Panc1 (cell line): ENCODE data around the gene FAM50A. TPM values are rescaled to one million over a fixed set of nuclear protein-coding genes. Genes with fewer than 3 reads are reported as not detected.

Experiments
- ATAC-seq: fragments of 200-7000 bp; cut with Tn5 transposase; 2 replicates; pipeline ENCODE4 v1.9.1; 2020; ENCODE audit warnings: mild to moderate bottlenecking, moderate library complexity
- BruUV-seq: library from RNA; stranded (reverse); fragments of 400-500 nt; replicated peaks from 2 replicates; lab custom pipeline; 2021; lab: Mats Ljungman, UMichigan
- CTCF ChIA-PET: fragments of 300-600 bp; sonication (Branson Sonifier 250); formaldehyde crosslinking; loops from one replicate; lab custom pipeline; 2022; ENCODE audit warnings: antibody characterized with exemption; lab: Charles Lee
- POLR2A ChIA-PET: fragments of 300-600 bp; sonication (Branson Sonifier 250); formaldehyde crosslinking; loops from one replicate; lab custom pipeline; 2022; ENCODE audit warnings: antibody characterized with exemption; lab: Charles Lee
- DNase-seq: peaks from one replicate; pipeline ENCODE4 v3.0.0-alpha.2; 2010; ENCODE audit warnings: low read depth, low spot score
- H3K27ac ChIP-seq: 2 replicates; pipeline ENCODE4 v1.5.1; 2011; ENCODE audit warnings: mild to moderate bottlenecking, low read length, inconsistent platforms
- H3K27me3 ChIP-seq: fragments of 200-500 bp; sonication (Bioruptor generic); 2 replicates; pipeline ENCODE4 v1.6.0; 2014; ENCODE audit warnings: low read length, inconsistent platforms; ENCODE audit not compliant: control insufficient read depth, insufficient read depth
- H3K36me3 ChIP-seq: fragments of 200-500 bp; sonication (Bioruptor generic); 2 replicates; pipeline ENCODE4 v1.5.1; 2014; ENCODE audit warnings: inconsistent platforms, mild to moderate bottlenecking, low read length, moderate library complexity; ENCODE audit not compliant: control insufficient read depth, insufficient read depth
- H3K4me1 ChIP-seq: 2 replicates; pipeline ENCODE4 v1.5.1; 2011; ENCODE audit warnings: inconsistent platforms, mild to moderate bottlenecking, low read length, moderate library complexity; ENCODE audit not compliant: control insufficient read depth, insufficient read depth
- H3K4me3 ChIP-seq, 2 experiments: 2 replicates each; pipeline ENCODE4 v1.5.1; 2011 to 2012; ENCODE audit warnings: low read depth in 2 of 2, low read length in 2 of 2, mild to moderate bottlenecking in 2 of 2, inconsistent platforms in 1 of 2, moderate library complexity in 1 of 2
- H3K9me3 ChIP-seq: fragments of 200-500 bp; sonication (Bioruptor generic); 2 replicates; pipeline ENCODE4 v1.5.1; 2014; ENCODE audit warnings: low read depth, mild to moderate bottlenecking, inconsistent platforms, low read length, moderate library complexity; ENCODE audit not compliant: control insufficient read depth, insufficient read depth
- CTCF ChIP-seq: fragments of 450-650 bp; IDR thresholded peaks from 2 replicates; pipeline ENCODE4 v1.5.1; 2017; ENCODE audit warnings: mild to moderate bottlenecking
- POLR2AphosphoS5 ChIP-seq: IDR thresholded peaks from 2 replicates; pipeline ENCODE4 v1.6.1; 2012; ENCODE audit warnings: mild to moderate bottlenecking, low read depth, low read length, moderate library complexity
- REST ChIP-seq, 2 experiments: IDR thresholded peaks; 2 replicates each; pipeline ENCODE4 v1.6.1; 2011 to 2012; ENCODE audit warnings: low read depth in 2 of 2, control low read depth in 1 of 2, low read length in 1 of 2, mild to moderate bottlenecking in 1 of 2, moderate library complexity in 1 of 2; ENCODE audit not compliant: insufficient read depth in 1 of 2
- SIN3A ChIP-seq: IDR thresholded peaks from 2 replicates; pipeline ENCODE4 v1.6.1; 2012; ENCODE audit warnings: low read depth, mild to moderate bottlenecking, low read length, moderate library complexity, borderline replicate concordance; ENCODE audit not compliant: insufficient read depth
- TCF7L2 ChIP-seq: IDR thresholded peaks from 2 replicates; pipeline ENCODE4 v1.6.1; 2011; ENCODE audit warnings: mild to moderate bottlenecking, low read depth, low read length, inconsistent platforms
- in situ Hi-C: cut with HindIII; loops from 2 replicates; pipeline ENCODE4 v1.10.0; 2016; ENCODE audit warnings: low sequenced_read_pairs, low pct_unique_long_range_greater_than_20kb
- intact Hi-C: fragments of 100-400 bp; cut with micrococcal nuclease; formaldehyde crosslinking; loops from one replicate; pipeline ENCODE4 v1.10.0; 2022; ENCODE audit not compliant: unreplicated experiment
- total RNA-seq: library from RNA; stranded (reverse); gene quantifications from one replicate; pipeline ENCODE4 v1.2.1, GENCODE V29; 2021; ENCODE audit not compliant: unreplicated experiment

FAM50A gene
- total RNA-seq, 1 experiment from 2014 or later = 225 TPM

GRCh38 chrX:154448484-154448883, 4.5 kb downstream of the FAM50A start:
- Histone ChIP-seq H3K27ac (no peak overlapping the region), H3K4me3 (no peak overlapping the region), H3K4me1 (peaks cover 12% of the 10 kb centered on the region), H3K9me3 (no peaks in the 10 kb centered on the region), H3K27me3 (no peaks in the 10 kb centered on the region), H3K36me3 (peaks cover 2% of the 10 kb centered on the region; the same call in 1 of the 2 replicates)
- no TSS peak for BruUV-seq
- ChIA-PET POLR2A (interaction anchor here (0.6 kb wide), 1 partner anchor 26 kb away, joined by 7 read pairs; no protein-coding TSS in a partner anchor), CTCF (no interaction called here)
- in situ Hi-C loops (no loop called here), intact Hi-C loops (no loop called here)
- ATAC-seq (no peak), DNase-seq (no peak)
- TF ChIP-seq CTCF (no peak), POLR2AphosphoS5 (no peak), TCF7L2 (no peak), REST (IDR thresholded peaks at IDR 0.05; ENCODE audit: insufficient read depth in 1 of 2, low read depth in 2 of 2, low read length in 1 of 2) (no peak), SIN3A (no peak)

- intact Hi-C loops = no loop called here
- no TSS peak for BruUV-seq
- Histone ChIP-seq H3K9me3 (no peaks in the 10 kb centered on the region), H3K4me3 (no peak overlapping the region), H3K4me1 (peaks cover 11% of the 10 kb centered on the region), H3K36me3 (peaks cover 2% of the 10 kb centered on the region; the same call in 1 of the 2 replicates), H3K27ac (no peak overlapping the region), H3K27me3 (no peaks in the 10 kb centered on the region)
- TF ChIP-seq SIN3A (no peak), TCF7L2 (no peak)
- ChIA-PET CTCF (no interaction called here), POLR2A (no interaction called here)
- ATAC-seq (no peak), DNase-seq (no peak)
- in situ Hi-C loops = no loop called here
Measured at GRCh38 chrX:154449618-154450017, 5.7 kb downstream of the FAM50A start.

GRCh38 chrX:154450312-154450711, 6.4 kb downstream of the FAM50A start:
- DNase-seq (no peak), ATAC-seq (no peak)
- H3K36me3 ChIP-seq = peaks cover 2% of the 10 kb centered on the region; the same call in 1 of the 2 replicates
- POLR2A ChIA-PET = no interaction called here
- in situ Hi-C loops = no loop called here
- CTCF ChIA-PET = no interaction called here
- no peaks in the 10 kb centered on the region for H3K9me3 ChIP-seq
- H3K27me3 ChIP-seq = no peaks in the 10 kb centered on the region
- H3K4me1 ChIP-seq = peaks cover 5% of the 10 kb centered on the region
- BruUV-seq = no TSS peak
- no peak overlapping the region for H3K4me3 ChIP-seq
- TF ChIP-seq REST (IDR thresholded peaks at IDR 0.05; ENCODE audit: insufficient read depth in 1 of 2, low read depth in 2 of 2, low read length in 1 of 2) = no peak
- TF ChIP-seq SIN3A = no peak
- no peak for TF ChIP-seq POLR2AphosphoS5
- no peak for TF ChIP-seq CTCF
- no peak for TF ChIP-seq TCF7L2
- intact Hi-C loops = no loop called here
- H3K27ac ChIP-seq = no peak overlapping the region
